HG02840 (cell line): ENCODE measurements around the gene SPARC.
"Not testable (repeated sequence)": the region's sequence is repeated elsewhere in the genome, so short reads cannot be mapped to it uniquely, and the experiment has no call there.

ENCODE experiments used
- ATAC-seq: cut with Tn5 transposase; IDR thresholded peaks from one replicate; pipeline ENCODE4 v1.9.1; 2021; ENCODE audit warnings: mild to moderate bottlenecking, moderate library complexity, moderate number of reproducible peaks; ENCODE audit not compliant: unreplicated experiment, low FRiP score

SPARC gene

GRCh38 chr5:151680156-151680505 lies 6.6 kb downstream of the SPARC start:
- ATAC-seq: not testable (repeated sequence)

GRCh38 chr5:151679421-151680155 lies 7.1 kb downstream of the SPARC start:
- no peak for ATAC-seq

GRCh38 chr5:151678713-151679112 lies 8.0 kb downstream of the SPARC start:
- ATAC-seq: no peak

- ATAC-seq: no peak
These were observed 8.8 kb downstream of the SPARC start for GRCh38 chr5:151677776-151678545.

DNA sequence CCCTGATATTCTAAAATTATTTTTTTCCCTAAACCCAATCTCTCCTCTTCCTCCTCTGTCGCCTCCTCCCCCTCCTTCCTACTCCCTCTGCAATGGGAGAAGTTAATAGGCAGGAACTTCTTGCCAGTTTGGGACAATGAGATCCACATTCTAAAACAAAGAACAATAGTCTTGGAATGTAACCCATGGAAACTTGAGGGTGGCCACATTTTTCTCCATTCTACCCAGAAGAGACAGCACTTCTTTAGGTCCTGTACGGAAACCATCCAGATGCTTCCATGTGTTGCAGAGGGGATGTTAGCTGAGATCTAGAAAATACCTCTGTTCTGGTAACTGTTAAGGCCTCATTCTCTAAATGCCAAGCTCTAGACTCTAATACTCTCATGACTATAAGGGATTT lies 10.0 kb downstream of the SPARC start:
- no peak for ATAC-seq

- ATAC-seq: no peak
These were observed 10.4 kb downstream of the SPARC start for GRCh38 chr5:151676314-151676712.

GRCh38 chr5:151675611-151676313 lies 11.0 kb downstream of the SPARC start:
- no peak for ATAC-seq

DNA sequence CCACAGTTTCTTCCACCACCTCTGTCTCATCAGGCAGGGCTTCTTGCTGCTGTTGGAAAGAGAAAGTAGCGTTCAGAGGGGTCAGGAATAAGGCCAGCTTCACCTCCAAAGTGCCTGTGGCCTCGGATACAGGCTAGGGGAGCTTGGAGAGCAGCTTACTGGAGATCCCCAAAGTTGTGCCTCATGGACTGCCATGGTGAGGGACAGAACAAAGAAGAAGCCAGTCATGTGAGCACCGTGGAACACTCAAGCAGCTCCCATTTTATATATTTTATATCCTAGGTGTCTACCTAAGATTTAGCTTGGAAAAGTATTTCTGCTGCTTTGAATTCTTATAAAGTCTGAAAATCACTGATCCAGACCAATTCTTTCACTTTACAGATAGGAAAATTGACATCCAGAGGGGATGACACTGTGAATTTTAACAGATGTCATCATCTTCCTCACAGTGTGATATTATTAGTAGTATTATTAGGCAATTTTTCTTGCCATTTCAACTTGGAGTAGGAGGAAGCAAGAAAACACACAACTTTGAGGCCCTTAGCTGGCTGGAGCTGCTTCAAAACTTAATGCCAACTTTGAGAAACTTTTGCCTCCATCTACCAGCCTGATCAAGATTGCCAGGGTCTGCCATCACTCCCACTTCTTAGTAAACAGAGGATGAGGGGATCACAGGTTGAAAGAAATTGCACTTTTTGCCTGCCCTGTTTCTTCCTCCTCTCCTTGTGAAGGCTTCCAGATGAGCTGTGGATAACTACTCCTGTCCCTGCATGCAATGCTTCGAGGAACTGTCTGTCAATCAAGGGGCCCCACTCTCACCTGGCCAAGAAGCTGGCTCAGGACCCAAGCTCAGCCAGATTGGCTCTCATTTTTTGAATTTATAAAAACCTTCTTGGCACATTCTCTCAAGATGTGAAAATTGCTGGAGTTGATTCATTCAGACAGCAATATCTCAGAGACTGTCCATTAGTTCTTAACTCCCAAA lies 11.8 kb downstream of the SPARC start:
- no peak for ATAC-seq

DNA sequence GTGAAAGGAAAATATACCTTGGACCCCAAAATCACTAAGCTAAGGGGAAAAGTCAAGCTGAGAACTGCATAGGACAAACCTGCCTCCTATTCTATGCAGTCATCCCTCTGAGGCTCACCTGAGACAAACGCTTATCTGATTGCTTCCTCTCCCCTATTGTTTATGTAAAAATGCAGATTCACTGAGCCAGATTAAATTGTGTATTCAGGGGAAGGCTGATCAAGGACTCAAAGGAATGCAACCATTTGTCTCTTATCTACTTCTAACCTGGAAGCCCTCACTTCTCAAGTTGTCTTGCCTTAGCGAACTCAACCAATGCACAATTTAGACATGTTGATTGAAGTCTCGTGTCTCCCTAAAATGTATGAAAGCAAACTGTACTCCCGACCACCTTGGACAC lies 13.3 kb downstream of the SPARC start:
- no peak for ATAC-seq

- ATAC-seq: no peak
These were observed 14.2 kb downstream of the SPARC start for GRCh38 chr5:151672516-151672915.

GRCh38 chr5:151671950-151672349 lies 14.8 kb downstream of the SPARC start:
- ATAC-seq: no peak

- no peak for ATAC-seq
These were observed 15.6 kb downstream of the SPARC start for GRCh38 chr5:151670953-151671636.

DNA sequence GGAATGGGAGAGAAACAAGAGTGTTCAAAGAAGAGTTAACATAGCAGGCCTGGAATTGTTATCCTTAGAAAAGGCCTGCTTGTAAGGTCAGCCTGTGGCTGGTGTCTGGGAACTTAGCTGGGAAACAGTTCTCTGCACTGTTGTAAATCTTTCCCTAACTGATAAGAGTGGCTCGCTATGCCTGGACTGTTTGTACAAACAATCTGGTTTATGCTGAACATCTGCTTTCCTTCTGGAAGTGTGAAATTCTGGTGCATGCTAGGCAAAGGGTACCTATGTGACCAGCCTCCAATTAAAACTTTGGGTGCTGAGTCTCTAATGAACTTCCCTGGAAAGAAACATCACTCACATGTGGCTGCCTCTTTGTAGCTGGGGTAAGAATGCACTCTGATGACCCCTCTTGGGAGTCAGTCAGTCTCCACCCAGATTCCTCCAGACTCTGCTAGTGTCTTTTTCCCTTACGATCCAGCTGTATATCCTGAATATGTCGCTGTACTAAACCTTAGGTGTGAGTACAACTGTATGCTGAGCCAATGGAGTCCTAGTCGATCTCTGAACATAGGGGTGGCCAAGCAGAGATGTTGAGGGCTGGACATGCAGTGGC lies 16.5 kb downstream of the SPARC start:
- no peak for ATAC-seq

- ATAC-seq: no peak
These were observed 19.6 kb downstream of the SPARC start for GRCh38 chr5:151667083-151667482.

- ATAC-seq: no peak
These were observed 21.1 kb downstream of the SPARC start for GRCh38 chr5:151665613-151666012.

DNA sequence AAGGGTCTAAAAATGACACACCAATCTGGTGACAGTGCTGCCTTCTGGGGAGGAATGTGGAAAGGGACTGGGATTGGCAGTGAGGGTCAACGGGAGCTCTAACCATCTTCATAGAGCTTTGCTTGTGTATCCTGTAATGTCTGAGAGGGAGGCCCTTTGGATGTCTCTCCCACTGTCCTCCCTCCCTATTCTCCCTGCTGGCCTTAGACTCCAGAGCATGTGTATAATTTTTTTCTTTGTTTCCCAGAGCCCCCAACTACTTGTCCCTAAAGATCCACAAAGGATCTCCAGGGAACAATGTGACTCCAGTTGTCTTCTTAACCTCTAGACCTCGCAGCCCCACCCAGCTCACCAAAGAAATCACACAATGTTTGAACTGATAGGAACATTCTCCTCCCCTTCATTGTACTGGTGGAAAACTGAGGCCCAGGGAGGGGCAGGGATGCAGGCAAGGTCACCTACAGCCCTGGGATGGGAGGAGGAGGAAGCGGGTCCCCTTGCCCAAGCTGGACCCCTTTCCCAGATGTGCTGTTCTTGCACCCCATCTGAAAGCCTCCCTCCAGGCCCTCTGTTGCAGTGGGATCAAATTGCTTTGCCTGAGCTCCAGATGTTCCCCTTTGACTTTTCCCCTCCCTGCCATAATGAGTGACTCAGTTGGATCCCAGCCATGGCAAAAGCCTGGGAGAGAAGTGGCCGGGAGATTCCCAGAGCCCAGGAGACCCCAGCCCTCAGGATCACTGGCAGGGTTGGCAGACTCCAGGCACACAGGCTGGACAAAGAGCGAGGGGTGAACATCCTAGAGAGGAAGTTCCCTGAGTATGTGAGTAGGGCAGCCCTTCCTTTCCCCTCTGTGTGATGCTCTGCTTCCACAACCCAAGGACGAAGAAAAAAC lies 21.8 kb downstream of the SPARC start:
- no peak for ATAC-seq

GRCh38 chr5:151663617-151664293 lies 23.0 kb downstream of the SPARC start:
- no peak for ATAC-seq

GRCh38 chr5:151662805-151663204 lies 23.9 kb downstream of the SPARC start:
- ATAC-seq: no peak
